Heart left ventricle (tissue), 16 donors: ENCODE measurements around the gene ZNF184. TPM values are rescaled to one million over a fixed set of nuclear protein-coding genes. Genes with fewer than 3 reads are reported as not detected.
"Not testable (repeated sequence)": the region's sequence is repeated elsewhere in the genome, so short reads cannot be mapped to it uniquely, and the experiment has no call there.

Experiments
- ATAC-seq, 4 donors: fragments of 200-7000 bp; cut with Tn5 transposase; one replicate each; pipeline ENCODE4 v1.9.1; 2020 to 2022; ENCODE audit warnings: moderate library complexity in 4 of 4, mild to moderate bottlenecking in 3 of 4, moderate number of reproducible peaks in 1 of 4
- DNase-seq, 5 donors: peaks; one replicate each; pipeline ENCODE4 v3.0.0-alpha.2; 2020
- H3K27ac ChIP-seq, 12 donors: fragments of 200-600 bp; sonication (generic) in 4 of 12; one replicate each; pipeline versions ENCODE4 v1.5.0 to v1.8.0; 2016 to 2022; ENCODE audit warnings: mild to moderate bottlenecking in 2 of 12
- H3K27me3 ChIP-seq, 9 donors: fragments of 200-600 bp; sonication (generic) in 2 of 9; one replicate each; pipeline versions ENCODE4 v1.5.1 to v1.8.0; 2016 to 2022; ENCODE audit warnings: mild to moderate bottlenecking in 3 of 9
- H3K36me3 ChIP-seq, 9 donors: fragments of 200-600 bp; sonication (generic) in 2 of 9; one replicate each; pipeline versions ENCODE4 v1.5.0 to v1.8.0; 2018 to 2022; ENCODE audit warnings: mild to moderate bottlenecking in 2 of 9
- H3K4me1 ChIP-seq, 12 donors: fragments of 200-600 bp; sonication (generic) in 4 of 12; one replicate each; pipeline versions ENCODE4 v1.5.0 to v1.8.0; 2016 to 2022; ENCODE audit warnings: mild to moderate bottlenecking in 3 of 12
- H3K4me3 ChIP-seq, 12 donors: fragments of 200-600 bp; sonication (generic) in 4 of 12; one replicate each; pipeline versions ENCODE4 v1.5.0 to v1.8.0; 2017 to 2022; ENCODE audit warnings: mild to moderate bottlenecking in 9 of 12, moderate library complexity in 4 of 12
- H3K9me3 ChIP-seq, 12 donors: fragments of 200-600 bp; sonication (generic) in 4 of 12; one replicate each; pipeline versions ENCODE4 v1.5.0 to v1.8.0; 2016 to 2022; ENCODE audit warnings: mild to moderate bottlenecking in 1 of 12
- CTCF ChIP-seq, 12 donors: fragments of 200-600 bp; sonication (generic) in 4 of 12; IDR thresholded peaks; one replicate each; pipeline versions ENCODE4 v1.5.0 to v1.8.0; 2018 to 2022; ENCODE audit warnings: antibody characterized with exemption in 12 of 12, mild to moderate bottlenecking in 5 of 12
- POLR2A ChIP-seq, 2 donors: fragments of 450-650 bp; IDR thresholded peaks; one replicate each; pipeline ENCODE4 v1.6.1; 2017; ENCODE audit warnings: antibody characterized with exemption in 2 of 2, mild to moderate bottlenecking in 2 of 2, moderate library complexity in 2 of 2
- WGBS, 4 donors: extraction: QIAGEN DNeasy Blood & Tissue Kit in 2 of 4; methylation state at CpG; one replicate each; pipeline versions ENCODE4 v1.1.5 to v1.1.7; 2013 to 2018; 5-methylcytosine and 5-hydroxymethylcytosine counted together
- intact Hi-C, 10 donors: fragments of 100-400 bp; cut with DNase I; formaldehyde crosslinking; loops; one replicate each; pipeline versions ENCODE4 v1.11.1 to v1.14.2; 2022
- polyA plus RNA-seq, 2 donors: library from polyadenylated mRNA; stranded (reverse); fragments of 200-250 nt; gene quantifications; one replicate each; pipeline ENCODE4 v1.2.3, GENCODE V29; 2013
- total RNA-seq, 9 donors: library from RNA; depleted of rRNA in 2 of 9; stranded (reverse); fragments of >200 nt in 2 of 9; fragmentation: NEBNext Ultra II Directional in 3 of 9; extraction: Animal tissue kit (Norgen Biotek cat#: 25700) in 3 of 9; gene quantifications; one replicate each; pipeline versions ENCODE4 v1.1.0 to v1.2.4, GENCODE V29; 2016 to 2023
- donor health status: ischemic (EF 13 %, LVEDD 7.1; RV severe dilation, severe dysfunction).
- donor health status: healthy with polysubstance abuse.
- donor health status: DM: no; HTN: yes; CAD: no.
- donor health status: DM: no; HTN: no; CAD: no.
- donor health status: ischemic (EF 25% LVEDD 6.9; RV normal size, moderate dysfunction).
- donor health status: ischemic (EF 25% LVEDD 5.7; RV mildly dilated, moderate dysfunction).
- donor health status: healthy.
- donor health status: DM: yes; HTN: yes; CAD: no.
- donor health status: ischemic (EF 35%, LVEDD 5.7; RV mildly dilated, moderate dysfunction).
- donor health status: nonischemic (EF 11% LVEDD 7.7; RV severe dilation, severe dysfunction).
- donor health status: DM: yes; HTN: yes; CAD: no.
- donor health status: PGD.
- donor health status: ischemic (EF 29% LVEDD 5.4; RV normal size, mild dysfunction).
- donor health status: nonischemic (EF 23%, LVEDD 6.1; RV moderate dilation, normal function).

Gene ZNF184
- total and polyA plus RNA-seq, 11 donors, result 0.99 to 6.5 (median 3.7) TPM

GRCh38 chr6:27433714-27434113 lies 39.2 kb downstream of the ZNF184 start:
- Histone ChIP-seq H3K9me3 (peaks cover 0 to 36% (median 2%) of the 10 kb centered on the region in 12 donors), H3K4me3 (no peak overlapping the region), H3K27ac (no peak overlapping the region), H3K4me1 (no peaks in the 10 kb centered on the region), H3K27me3 (no peaks in the 10 kb centered on the region), H3K36me3 (no peaks in the 10 kb centered on the region)
- no peak for DNase-seq
- no peak for TF ChIP-seq POLR2A (IDR thresholded peaks at IDR 0.05)
- TF ChIP-seq CTCF (IDR thresholded peaks at IDR 0.05), result no peak
- 82 to 95% (median 84%) methylated on average over 1 of the region's 1 CpG for WGBS, 4 donors
- ATAC-seq, result no peak
- intact Hi-C loops, result no loop called here

- no peak overlapping the region for H3K27ac ChIP-seq
- H3K36me3 ChIP-seq, result no peaks in the 10 kb centered on the region
- intact Hi-C loops, result no loop called here
- peaks cover 0 to 20% (median 0%) of the 10 kb centered on the region in 12 donors for H3K9me3 ChIP-seq
- DNase-seq, result no peak
- H3K4me1 ChIP-seq, result no peaks in the 10 kb centered on the region
- TF ChIP-seq CTCF (IDR thresholded peaks at IDR 0.05) (no peak), POLR2A (IDR thresholded peaks at IDR 0.05) (no peak)
- 81 to 85% (median 83%) methylated on average over 2 of the region's 2 CpGs for whole genome bisulfite sequencing, 4 donors
- H3K27me3 ChIP-seq, result no peaks in the 10 kb centered on the region
- ATAC-seq, result no peak
- no peak overlapping the region for H3K4me3 ChIP-seq
Observed at GRCh38 chr6:27428966-27429365, 43.9 kb downstream of the ZNF184 start.

- Histone ChIP-seq H3K36me3 (no peaks in the 10 kb centered on the region), H3K27me3 (no peaks in the 10 kb centered on the region), H3K4me1 (no peaks in the 10 kb centered on the region), H3K9me3 (peaks cover 0 to 16% (median 0%) of the 10 kb centered on the region in 12 donors), H3K27ac (no peak overlapping the region), H3K4me3 (no peak overlapping the region)
- intact Hi-C loops, result no loop called here
- no peak for TF ChIP-seq CTCF (IDR thresholded peaks at IDR 0.05)
- TF ChIP-seq POLR2A (IDR thresholded peaks at IDR 0.05), result no peak
- DNase-seq (no peak), ATAC-seq (no peak)
- 77 to 83% (median 81%) methylated on average over 4 of the region's 4 CpGs for WGBS, 4 donors
Observed at GRCh38 chr6:27428502-27428901, 44.4 kb downstream of the ZNF184 start.

GRCh38 chr6:27426045-27426620 lies 46.8 kb downstream of the ZNF184 start:
- TF ChIP-seq CTCF (IDR thresholded peaks at IDR 0.05) (no peak), POLR2A (IDR thresholded peaks at IDR 0.05) (no peak)
- Histone ChIP-seq H3K4me3 (no peak overlapping the region), H3K4me1 (no peaks in the 10 kb centered on the region), H3K27me3 (peaks cover 0 to 9% (median 0%) of the 10 kb centered on the region in 9 donors), H3K9me3 (peaks cover 0 to 12% (median 0%) of the 10 kb centered on the region in 12 donors), H3K27ac (no peak overlapping the region), H3K36me3 (no peaks in the 10 kb centered on the region)
- WGBS, 4 donors, result 77 to 83% (median 80%) methylated on average over 4 of the region's 4 CpGs
- no peak for ATAC-seq
- no peak for DNase-seq
- intact Hi-C loops, result no loop called here

GRCh38 chr6:27424851-27425250 lies 48.1 kb downstream of the ZNF184 start:
- H3K4me1 ChIP-seq, DNase-seq, ATAC-seq, H3K36me3 ChIP-seq, H3K27ac ChIP-seq, H3K4me3 ChIP-seq, intact Hi-C loops, H3K9me3 ChIP-seq, H3K27me3 ChIP-seq: not testable (repeated sequence)
- 81 to 93% (median 85%) methylated on average over 19 to 36 of the region's 36 CpGs for WGBS, 4 donors
